K562 (cell line): Measurements from ENCODE around the gene MXI1. TPM values are rescaled to one million over a fixed set of nuclear protein-coding genes. Genes with fewer than 3 reads are reported as not detected.

Experiments
- BCOR ChIP-seq: fragments of 450-650 bp; IDR thresholded peaks from 2 replicates; pipeline ENCODE4 v1.6.1; 2016
- CHD1 ChIP-seq: fragments of 200-600 bp; sonication (generic); IDR thresholded peaks from one replicate; pipeline ENCODE4 v1.6.1; 2012; ENCODE audit warnings: mild to moderate bottlenecking, moderate library complexity, low read length, inconsistent platforms
- CREM ChIP-seq: IDR thresholded peaks from 2 replicates; pipeline ENCODE4 v1.6.1; 2014; ENCODE audit warnings: antibody characterized with exemption, low read depth
- EHMT2 ChIP-seq: fragments of 450-650 bp; IDR thresholded peaks from 2 replicates; pipeline ENCODE4 v1.6.1; 2018; ENCODE audit warnings: antibody characterized with exemption
- ESRRA ChIP-seq: fragments of 450-650 bp; IDR thresholded peaks from 2 replicates; pipeline ENCODE4 v1.6.1; 2014; ENCODE audit warnings: low read depth, mild to moderate bottlenecking, moderate library complexity, borderline replicate concordance
- POLR2G ChIP-seq: fragments of 200-400 bp; formaldehyde crosslinking; IDR thresholded peaks from 2 replicates; pipeline ENCODE4 v1.6.1; 2017; ENCODE audit warnings: low read depth, mild to moderate bottlenecking, antibody characterized with exemption, low read length, moderate library complexity
- TCFL5 ChIP-seq: fragments of 250-450 bp; sonication (Bioruptor Pico); conservative IDR thresholded peaks from 2 replicates; pipeline ENCODE4 v1.6.1; 2021; ENCODE audit warnings: mild to moderate bottlenecking, moderate library complexity, matching md5 sums
- ZFP36 ChIP-seq: fragments of 150-350 bp; IDR thresholded peaks from 2 replicates; pipeline ENCODE4 v1.6.1; 2018; ENCODE audit warnings: low read length, low read depth; ENCODE audit not compliant: partially characterized antibody
- polyA plus RNA-seq, 8 experiments: library from polyadenylated mRNA; depleted of rRNA in 4 of 8; stranded (reverse) in 5 of 8; unstranded in 3 of 8; fragments of >200 nt; fragmentation: Nextera tagmentation in 2 of 8; fragmentation: Illumina TruSeq in 1 of 8; extraction: Ambion mirVana in 2 of 8; extraction: Trizol in 1 of 8; gene quantifications; 2 replicates each; pipeline versions ENCODE4 v1.2.1 to v1.2.3, GENCODE V29; 2011 to 2014; ENCODE audit warnings: inconsistent platforms in 1 of 8, missing spikeins in 1 of 8
- total RNA-seq, 7 experiments: library from RNA; depleted of rRNA in 6 of 7; stranded (reverse); fragments of >200 nt in 6 of 7; fragmentation: Illumina TruSeq in 2 of 7; extraction: Trizol in 2 of 7; gene quantifications; 2 replicates each; pipeline versions ENCODE4 v1.2.1 to v1.2.3, GENCODE V29; 2011 to 2021; ENCODE audit warnings: low replicate concordance in 1 of 7
- TF ChIP-seq, protein P1 (sequence below): fragments of 250-450 bp; sonication (Bioruptor Pico); IDR thresholded peaks from 2 replicates; pipeline ENCODE4 v1.4.0; 2020; ENCODE audit warnings: mild to moderate bottlenecking, moderate library complexity
- TF ChIP-seq, protein P2 (sequence below): fragments of 450-650 bp; IDR thresholded peaks from 2 replicates; pipeline ENCODE4 v1.6.1; 2016; ENCODE audit warnings: missing biosample characterization, missing genetic modification characterization
- TF ChIP-seq, protein P3 (sequence below): sonication (generic); formaldehyde crosslinking; IDR thresholded peaks from 2 replicates; pipeline ENCODE4 v1.8.0; 2022; ENCODE audit warnings: missing genetic modification reagents, mild to moderate bottlenecking, moderate library complexity, borderline replicate concordance
- TF ChIP-seq, protein P4 (sequence below): fragments of 250-450 bp; sonication (Bioruptor Pico); IDR thresholded peaks from 2 replicates; pipeline ENCODE4 v1.5.0; 2020; ENCODE audit warnings: mild to moderate bottlenecking
- TF ChIP-seq, protein P5 (sequence below): fragments of 150-350 bp; conservative IDR thresholded peaks from 2 replicates; pipeline ENCODE4 v1.6.1; 2014; ENCODE audit warnings: low read length
- TF ChIP-seq, protein P6 (sequence below), 2 experiments: fragments of 250-450 bp in 1 of 2; fragments of 450-650 bp in 1 of 2; sonication (Bioruptor Pico) in 1 of 2; IDR thresholded peaks; 2 replicates each; pipeline versions ENCODE4 v1.6.1 to v1.8.0; 2016 to 2021; ENCODE audit warnings: mild to moderate bottlenecking in 2 of 2, moderate library complexity in 2 of 2, missing compliant biosample characterization in 1 of 2, missing genetic modification characterization in 1 of 2
- TF ChIP-seq, protein P7 (sequence below): fragments of 450-650 bp; conservative IDR thresholded peaks from 2 replicates; pipeline ENCODE4 v1.6.1; 2016; ENCODE audit warnings: missing genetic modification characterization, low read depth, mild to moderate bottlenecking, missing compliant biosample characterization, moderate library complexity

The MXI1 gene
- total and polyA plus RNA-seq, 9 of the 15 experiments (the other 6 are each of a cell fraction or from before 2014, with no cell fraction given), result 9.1 to 23.7 (median 14.8) TPM

DNA sequence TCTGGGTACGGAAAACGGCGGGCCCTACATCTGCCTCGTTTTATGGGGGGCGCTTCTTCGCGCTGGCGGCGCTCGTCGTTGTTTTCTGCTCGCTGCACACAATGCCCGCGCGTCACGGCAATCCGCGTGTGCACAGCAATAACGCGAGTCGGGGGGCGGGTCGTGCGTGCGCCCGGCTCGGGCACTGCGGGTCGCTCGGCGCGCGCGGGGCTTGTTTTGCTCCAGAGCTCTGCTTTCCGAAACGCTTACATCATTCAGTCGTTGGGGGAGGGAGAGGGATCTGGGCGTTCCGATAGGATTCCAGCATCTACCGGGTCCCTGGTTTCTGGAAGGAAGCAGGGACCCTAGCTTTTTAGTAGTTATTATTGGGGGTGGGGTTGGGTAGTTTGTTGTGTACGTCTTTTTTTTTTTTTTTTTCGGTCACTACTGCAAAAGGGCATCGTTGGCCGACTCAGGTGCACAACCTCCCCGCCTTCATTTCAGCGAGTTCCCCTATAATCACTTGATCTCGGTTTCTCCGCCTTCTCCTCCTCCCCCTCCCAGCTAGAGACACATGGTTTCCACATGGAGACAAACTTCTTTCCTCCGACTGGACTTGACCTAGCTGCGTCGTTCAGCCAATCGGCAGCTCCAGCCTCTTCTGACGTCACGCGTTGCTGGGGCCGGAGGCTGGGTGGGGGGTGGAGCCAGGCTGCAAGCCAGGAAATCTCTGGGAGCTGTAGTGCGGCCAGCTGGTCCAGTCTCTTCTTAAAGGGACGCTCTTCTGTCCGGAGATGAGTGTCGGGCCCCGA is 3.5 kb downstream of the MXI1 start (continued):
- TF ChIP-seq, protein P1, sequence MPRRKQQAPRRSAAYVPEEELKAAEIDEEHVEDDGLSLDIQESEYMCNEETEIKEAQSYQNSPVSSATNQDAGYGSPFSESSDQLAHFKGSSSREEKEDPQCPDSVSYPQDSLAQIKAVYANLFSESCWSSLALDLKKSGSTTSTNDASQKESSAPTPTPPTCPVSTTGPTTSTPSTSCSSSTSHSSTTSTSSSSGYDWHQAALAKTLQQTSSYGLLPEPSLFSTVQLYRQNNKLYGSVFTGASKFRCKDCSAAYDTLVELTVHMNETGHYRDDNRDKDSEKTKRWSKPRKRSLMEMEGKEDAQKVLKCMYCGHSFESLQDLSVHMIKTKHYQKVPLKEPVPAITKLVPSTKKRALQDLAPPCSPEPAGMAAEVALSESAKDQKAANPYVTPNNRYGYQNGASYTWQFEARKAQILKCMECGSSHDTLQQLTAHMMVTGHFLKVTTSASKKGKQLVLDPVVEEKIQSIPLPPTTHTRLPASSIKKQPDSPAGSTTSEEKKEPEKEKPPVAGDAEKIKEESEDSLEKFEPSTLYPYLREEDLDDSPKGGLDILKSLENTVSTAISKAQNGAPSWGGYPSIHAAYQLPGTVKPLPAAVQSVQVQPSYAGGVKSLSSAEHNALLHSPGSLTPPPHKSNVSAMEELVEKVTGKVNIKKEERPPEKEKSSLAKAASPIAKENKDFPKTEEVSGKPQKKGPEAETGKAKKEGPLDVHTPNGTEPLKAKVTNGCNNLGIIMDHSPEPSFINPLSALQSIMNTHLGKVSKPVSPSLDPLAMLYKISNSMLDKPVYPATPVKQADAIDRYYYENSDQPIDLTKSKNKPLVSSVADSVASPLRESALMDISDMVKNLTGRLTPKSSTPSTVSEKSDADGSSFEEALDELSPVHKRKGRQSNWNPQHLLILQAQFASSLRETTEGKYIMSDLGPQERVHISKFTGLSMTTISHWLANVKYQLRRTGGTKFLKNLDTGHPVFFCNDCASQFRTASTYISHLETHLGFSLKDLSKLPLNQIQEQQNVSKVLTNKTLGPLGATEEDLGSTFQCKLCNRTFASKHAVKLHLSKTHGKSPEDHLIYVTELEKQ (CRISPR knock-in tag), result no peak
- no peak for TF ChIP-seq ESRRA
- TF ChIP-seq BCOR, result peak; percentile 27
- TF ChIP-seq TCFL5 (CRISPR knock-in tag), result no peak
- TF ChIP-seq, protein P2, sequence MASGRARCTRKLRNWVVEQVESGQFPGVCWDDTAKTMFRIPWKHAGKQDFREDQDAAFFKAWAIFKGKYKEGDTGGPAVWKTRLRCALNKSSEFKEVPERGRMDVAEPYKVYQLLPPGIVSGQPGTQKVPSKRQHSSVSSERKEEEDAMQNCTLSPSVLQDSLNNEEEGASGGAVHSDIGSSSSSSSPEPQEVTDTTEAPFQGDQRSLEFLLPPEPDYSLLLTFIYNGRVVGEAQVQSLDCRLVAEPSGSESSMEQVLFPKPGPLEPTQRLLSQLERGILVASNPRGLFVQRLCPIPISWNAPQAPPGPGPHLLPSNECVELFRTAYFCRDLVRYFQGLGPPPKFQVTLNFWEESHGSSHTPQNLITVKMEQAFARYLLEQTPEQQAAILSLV (tag), result no peak
- TF ChIP-seq, protein P3, sequence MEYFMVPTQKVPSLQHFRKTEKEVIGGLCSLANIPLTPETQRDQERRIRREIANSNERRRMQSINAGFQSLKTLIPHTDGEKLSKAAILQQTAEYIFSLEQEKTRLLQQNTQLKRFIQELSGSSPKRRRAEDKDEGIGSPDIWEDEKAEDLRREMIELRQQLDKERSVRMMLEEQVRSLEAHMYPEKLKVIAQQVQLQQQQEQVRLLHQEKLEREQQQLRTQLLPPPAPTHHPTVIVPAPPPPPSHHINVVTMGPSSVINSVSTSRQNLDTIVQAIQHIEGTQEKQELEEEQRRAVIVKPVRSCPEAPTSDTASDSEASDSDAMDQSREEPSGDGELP (CRISPR knock-in tag), result peak; percentile 98
- TF ChIP-seq CREM, result peak; percentile 99
- TF ChIP-seq, protein P4, sequence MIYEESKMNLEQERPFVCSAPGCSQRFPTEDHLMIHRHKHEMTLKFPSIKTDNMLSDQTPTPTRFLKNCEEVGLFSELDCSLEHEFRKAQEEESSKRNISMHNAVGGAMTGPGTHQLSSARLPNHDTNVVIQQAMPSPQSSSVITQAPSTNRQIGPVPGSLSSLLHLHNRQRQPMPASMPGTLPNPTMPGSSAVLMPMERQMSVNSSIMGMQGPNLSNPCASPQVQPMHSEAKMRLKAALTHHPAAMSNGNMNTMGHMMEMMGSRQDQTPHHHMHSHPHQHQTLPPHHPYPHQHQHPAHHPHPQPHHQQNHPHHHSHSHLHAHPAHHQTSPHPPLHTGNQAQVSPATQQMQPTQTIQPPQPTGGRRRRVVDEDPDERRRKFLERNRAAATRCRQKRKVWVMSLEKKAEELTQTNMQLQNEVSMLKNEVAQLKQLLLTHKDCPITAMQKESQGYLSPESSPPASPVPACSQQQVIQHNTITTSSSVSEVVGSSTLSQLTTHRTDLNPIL, result no peak
- TF ChIP-seq CHD1, result peak; percentile 7
- TF ChIP-seq, protein P5, sequence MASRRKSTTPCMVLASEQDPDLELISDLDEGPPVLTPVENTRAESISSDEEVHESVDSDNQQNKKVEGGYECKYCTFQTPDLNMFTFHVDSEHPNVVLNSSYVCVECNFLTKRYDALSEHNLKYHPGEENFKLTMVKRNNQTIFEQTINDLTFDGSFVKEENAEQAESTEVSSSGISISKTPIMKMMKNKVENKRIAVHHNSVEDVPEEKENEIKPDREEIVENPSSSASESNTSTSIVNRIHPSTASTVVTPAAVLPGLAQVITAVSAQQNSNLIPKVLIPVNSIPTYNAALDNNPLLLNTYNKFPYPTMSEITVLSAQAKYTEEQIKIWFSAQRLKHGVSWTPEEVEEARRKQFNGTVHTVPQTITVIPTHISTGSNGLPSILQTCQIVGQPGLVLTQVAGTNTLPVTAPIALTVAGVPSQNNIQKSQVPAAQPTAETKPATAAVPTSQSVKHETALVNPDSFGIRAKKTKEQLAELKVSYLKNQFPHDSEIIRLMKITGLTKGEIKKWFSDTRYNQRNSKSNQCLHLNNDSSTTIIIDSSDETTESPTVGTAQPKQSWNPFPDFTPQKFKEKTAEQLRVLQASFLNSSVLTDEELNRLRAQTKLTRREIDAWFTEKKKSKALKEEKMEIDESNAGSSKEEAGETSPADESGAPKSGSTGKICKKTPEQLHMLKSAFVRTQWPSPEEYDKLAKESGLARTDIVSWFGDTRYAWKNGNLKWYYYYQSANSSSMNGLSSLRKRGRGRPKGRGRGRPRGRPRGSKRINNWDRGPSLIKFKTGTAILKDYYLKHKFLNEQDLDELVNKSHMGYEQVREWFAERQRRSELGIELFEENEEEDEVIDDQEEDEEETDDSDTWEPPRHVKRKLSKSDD, result no peak
- TF ChIP-seq ZFP36, result no peak
- peak; percentile 89 for TF ChIP-seq POLR2G
- TF ChIP-seq EHMT2, result no peak
- TF ChIP-seq, protein P6, sequence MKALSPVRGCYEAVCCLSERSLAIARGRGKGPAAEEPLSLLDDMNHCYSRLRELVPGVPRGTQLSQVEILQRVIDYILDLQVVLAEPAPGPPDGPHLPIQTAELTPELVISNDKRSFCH (CRISPR knock-in tag; IDR thresholded peaks at IDR 0.05), result no peak
- TF ChIP-seq, protein P6 (tag; IDR thresholded peaks at IDR 0.05), result no peak
- TF ChIP-seq, protein P7, sequence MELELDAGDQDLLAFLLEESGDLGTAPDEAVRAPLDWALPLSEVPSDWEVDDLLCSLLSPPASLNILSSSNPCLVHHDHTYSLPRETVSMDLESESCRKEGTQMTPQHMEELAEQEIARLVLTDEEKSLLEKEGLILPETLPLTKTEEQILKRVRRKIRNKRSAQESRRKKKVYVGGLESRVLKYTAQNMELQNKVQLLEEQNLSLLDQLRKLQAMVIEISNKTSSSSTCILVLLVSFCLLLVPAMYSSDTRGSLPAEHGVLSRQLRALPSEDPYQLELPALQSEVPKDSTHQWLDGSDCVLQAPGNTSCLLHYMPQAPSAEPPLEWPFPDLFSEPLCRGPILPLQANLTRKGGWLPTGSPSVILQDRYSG (tag), result no peak
